ENCODE measurements around the gene SHD. TPM values are rescaled to one million over a fixed set of nuclear protein-coding genes. Genes with fewer than 3 reads are reported as not detected.

Gene SHD
- total and polyA plus RNA-seq, 2 of the 8 experiments (the other 6 are each of a cell fraction or from before 2014, with no cell fraction given) = 5.8 to 10.7 TPM

- TF ChIP-seq CHD7 (IDR thresholded peaks at IDR 0.05; ENCODE audit: insufficient replicate concordance, low read length) (no peak), JUND (IDR thresholded peaks at IDR 0.05; ENCODE audit: low read length) (no peak), CHD1 (IDR thresholded peaks at IDR 0.05; ENCODE audit: low read depth, low read length) (no peak), YY1 (IDR thresholded peaks at IDR 0.05; ENCODE audit: low read depth, low read length) (no peak), POU5F1 (IDR thresholded peaks at IDR 0.05; ENCODE audit: low read depth, low read length) (no peak), SAP30 (IDR thresholded peaks at IDR 0.05; ENCODE audit: insufficient read depth, insufficient replicate concordance, low read length) (no peak), SIN3A (conservative IDR thresholded peaks at IDR 0.05 in 1 of 2, IDR thresholded peaks at IDR 0.05 in 1 of 2; ENCODE audit: low read depth in 1 of 2, low read length in 2 of 2) (no peak), ASH2L (IDR thresholded peaks at IDR 0.05; ENCODE audit: low read length) (no peak), JUN (IDR thresholded peaks at IDR 0.05; ENCODE audit: low read depth, low read length) (no peak), CREB1 (IDR thresholded peaks at IDR 0.05) (no peak), BACH1 (IDR thresholded peaks at IDR 0.05; ENCODE audit: low read length) (no peak)
Measured at GRCh38 chr19:4260613-4261191, 18.4 kb upstream of the SHD start (continued).
